Lower leg skin (tissue), 4 donors: ENCODE measurements around the gene FBXO2. TPM values are rescaled to one million over a fixed set of nuclear protein-coding genes. Genes with fewer than 3 reads are reported as not detected.

Experiments used
- DNase-seq, 2 donors: peaks; one replicate each; pipeline ENCODE4 v3.0.0-alpha.2; 2019; ENCODE audit warnings: low spot score in 2 of 2
- H3K4me3 ChIP-seq: fragments of 200-600 bp; sonication (generic); 2 replicates; pipeline ENCODE4 v1.5.1; 2017; ENCODE audit warnings: mild to moderate bottlenecking, low read depth; ENCODE audit not compliant: poor library complexity, severe bottlenecking
- POLR2A ChIP-seq, 2 donors: fragments of 450-650 bp; IDR thresholded peaks; one replicate each; pipeline ENCODE4 v1.6.1; 2016 to 2017; ENCODE audit warnings: antibody characterized with exemption in 2 of 2, mild to moderate bottlenecking in 1 of 2, moderate library complexity in 1 of 2
- WGBS, 2 donors: methylation state at CpG; one replicate each; pipeline ENCODE4 v1.1.5; 2018; 5-methylcytosine and 5-hydroxymethylcytosine counted together
- intact Hi-C: fragments of 100-400 bp; cut with DNase I; formaldehyde crosslinking; loops from one replicate; pipeline ENCODE4 v1.15.0; 2023; ENCODE audit warnings: low total_unique reads
- total RNA-seq, 4 donors: library from RNA; depleted of rRNA; stranded (reverse); fragments of >200 nt; gene quantifications; one replicate each; pipeline ENCODE4 v1.1.0, GENCODE V29; 2016
- TF ChIP-seq, protein P1 (sequence below), 3 donors: fragments of 450-650 bp; IDR thresholded peaks; one replicate each; pipeline ENCODE4 v1.5.1; 2016; ENCODE audit warnings: antibody characterized with exemption in 3 of 3, mild to moderate bottlenecking in 3 of 3, moderate library complexity in 2 of 3

The FBXO2 gene
- total RNA-seq, 4 donors from 2014 or later: 9.1 to 19.5 (median 14.9) TPM

DNA sequence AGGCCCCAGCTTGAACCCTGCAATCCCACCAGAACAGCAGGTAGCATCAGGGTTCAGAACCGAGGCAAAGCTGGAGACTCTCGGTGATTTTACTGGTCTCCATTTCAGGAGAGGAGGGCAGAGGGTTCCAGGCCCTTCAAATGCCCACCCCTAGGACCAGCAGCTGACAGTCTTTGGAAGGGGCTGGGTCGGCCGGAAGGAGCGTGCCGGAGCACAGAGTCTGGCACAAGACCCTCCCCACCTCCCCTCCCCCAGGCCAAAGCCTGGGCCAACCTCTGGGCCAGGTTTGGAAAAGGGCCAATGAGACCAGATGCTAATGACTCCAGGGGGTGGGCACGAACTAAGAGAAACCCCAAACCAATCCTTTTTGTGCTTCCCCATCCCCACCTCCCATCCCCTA lies 6.9 kb downstream of the FBXO2 start:
- intact Hi-C loops: no loop called here
- DNase-seq: no peak
- TF ChIP-seq, protein P1, sequence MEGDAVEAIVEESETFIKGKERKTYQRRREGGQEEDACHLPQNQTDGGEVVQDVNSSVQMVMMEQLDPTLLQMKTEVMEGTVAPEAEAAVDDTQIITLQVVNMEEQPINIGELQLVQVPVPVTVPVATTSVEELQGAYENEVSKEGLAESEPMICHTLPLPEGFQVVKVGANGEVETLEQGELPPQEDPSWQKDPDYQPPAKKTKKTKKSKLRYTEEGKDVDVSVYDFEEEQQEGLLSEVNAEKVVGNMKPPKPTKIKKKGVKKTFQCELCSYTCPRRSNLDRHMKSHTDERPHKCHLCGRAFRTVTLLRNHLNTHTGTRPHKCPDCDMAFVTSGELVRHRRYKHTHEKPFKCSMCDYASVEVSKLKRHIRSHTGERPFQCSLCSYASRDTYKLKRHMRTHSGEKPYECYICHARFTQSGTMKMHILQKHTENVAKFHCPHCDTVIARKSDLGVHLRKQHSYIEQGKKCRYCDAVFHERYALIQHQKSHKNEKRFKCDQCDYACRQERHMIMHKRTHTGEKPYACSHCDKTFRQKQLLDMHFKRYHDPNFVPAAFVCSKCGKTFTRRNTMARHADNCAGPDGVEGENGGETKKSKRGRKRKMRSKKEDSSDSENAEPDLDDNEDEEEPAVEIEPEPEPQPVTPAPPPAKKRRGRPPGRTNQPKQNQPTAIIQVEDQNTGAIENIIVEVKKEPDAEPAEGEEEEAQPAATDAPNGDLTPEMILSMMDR (IDR thresholded peaks at IDR 0.05): no peak
- no peak for TF ChIP-seq POLR2A (IDR thresholded peaks at IDR 0.05)
- no peak overlapping the region for H3K4me3 ChIP-seq
- 62 to 81% methylated on average over 4 to 7 of the region's 7 CpGs for WGBS, 2 donors

DNA sequence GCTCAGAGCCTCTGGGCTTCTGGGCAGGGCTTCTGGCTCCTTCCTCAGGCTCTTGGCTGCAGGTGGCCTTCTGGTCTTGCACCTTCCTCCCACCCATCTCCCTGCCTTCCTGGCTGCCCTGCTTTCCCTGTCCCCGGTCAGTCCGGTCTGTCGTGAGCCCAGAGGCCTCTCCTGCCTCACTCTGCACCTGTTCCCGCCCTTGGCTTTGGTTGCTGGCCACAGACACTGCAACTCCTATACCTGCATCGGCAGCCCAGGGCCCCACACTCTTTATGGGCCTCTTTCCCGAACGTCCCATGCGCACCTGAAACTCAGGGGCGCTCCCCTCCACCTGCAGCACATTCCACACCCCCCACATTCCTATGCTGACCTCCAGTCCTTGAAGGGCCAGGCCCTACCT lies 7.9 kb downstream of the FBXO2 start:
- 86% methylated on average over 9 of the region's 9 CpGs for WGBS, 2 donors
- intact Hi-C loops: no loop called here
- no peak for DNase-seq
- H3K4me3 ChIP-seq: no peak overlapping the region
- TF ChIP-seq, protein P1 (IDR thresholded peaks at IDR 0.05): no peak
- TF ChIP-seq POLR2A (IDR thresholded peaks at IDR 0.05): no peak

DNA sequence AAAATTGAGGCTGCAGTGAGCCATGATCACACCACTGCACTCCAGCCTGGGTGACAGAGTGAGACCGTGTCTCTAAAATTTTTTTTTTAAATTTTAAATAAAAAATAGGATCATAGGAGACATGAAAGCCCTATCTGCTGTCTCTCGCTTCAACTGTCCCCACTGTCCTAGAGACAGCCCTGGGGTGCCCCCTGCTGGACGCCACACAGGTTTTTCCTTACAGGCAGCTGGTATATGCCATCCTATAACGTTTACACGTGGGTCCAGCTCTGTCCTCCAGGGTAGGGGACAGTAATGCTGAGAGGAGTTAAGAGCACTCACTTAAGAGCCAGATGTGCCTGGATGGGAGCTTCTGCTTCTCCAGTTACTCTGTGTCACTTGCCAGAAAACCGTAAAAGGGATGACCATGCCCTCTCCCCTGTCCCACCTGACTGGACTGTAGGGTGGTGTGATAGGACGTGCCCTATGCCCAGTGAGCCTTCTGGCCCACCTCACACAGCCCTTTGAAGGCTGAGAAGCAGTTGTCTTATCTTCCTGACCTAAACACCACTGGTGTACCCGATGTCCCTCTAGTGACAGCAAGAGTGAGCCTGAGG lies 8.5 kb downstream of the FBXO2 start:
- intact Hi-C loops: no loop called here
- TF ChIP-seq POLR2A (IDR thresholded peaks at IDR 0.05): no peak
- TF ChIP-seq, protein P1 (IDR thresholded peaks at IDR 0.05): no peak
- H3K4me3 ChIP-seq: no peak overlapping the region
- DNase-seq: peak in 1 of 2 donors; percentile 92
- WGBS, 2 donors: 33 to 37% methylated on average over 8 of the region's 8 CpGs

DNA sequence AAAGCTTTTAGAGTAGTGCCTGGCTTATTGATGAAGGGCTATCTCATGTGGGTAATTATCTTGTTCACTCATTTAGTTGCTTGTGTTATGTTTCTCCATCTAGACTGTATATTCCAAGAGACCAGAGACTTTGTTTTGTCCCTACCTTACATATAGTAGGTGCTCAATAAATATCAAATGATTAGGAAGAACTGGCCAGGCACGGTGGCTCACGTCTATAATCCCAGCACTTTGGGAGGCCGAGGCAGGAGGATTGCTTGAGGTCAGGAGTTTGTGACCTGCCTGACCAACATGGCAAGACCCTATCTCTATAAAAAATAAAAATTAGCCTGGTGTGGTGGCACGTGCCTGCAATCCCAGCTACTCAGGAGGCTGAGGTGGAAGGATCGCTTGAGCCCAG lies 9.0 kb downstream of the FBXO2 start:
- no peak for DNase-seq
- 89 to 91% methylated on average over 5 of the region's 5 CpGs for WGBS, 2 donors
- TF ChIP-seq, protein P1 (IDR thresholded peaks at IDR 0.05): no peak
- no peak for TF ChIP-seq POLR2A (IDR thresholded peaks at IDR 0.05)
- intact Hi-C loops: no loop called here
- H3K4me3 ChIP-seq: no peak overlapping the region

DNA sequence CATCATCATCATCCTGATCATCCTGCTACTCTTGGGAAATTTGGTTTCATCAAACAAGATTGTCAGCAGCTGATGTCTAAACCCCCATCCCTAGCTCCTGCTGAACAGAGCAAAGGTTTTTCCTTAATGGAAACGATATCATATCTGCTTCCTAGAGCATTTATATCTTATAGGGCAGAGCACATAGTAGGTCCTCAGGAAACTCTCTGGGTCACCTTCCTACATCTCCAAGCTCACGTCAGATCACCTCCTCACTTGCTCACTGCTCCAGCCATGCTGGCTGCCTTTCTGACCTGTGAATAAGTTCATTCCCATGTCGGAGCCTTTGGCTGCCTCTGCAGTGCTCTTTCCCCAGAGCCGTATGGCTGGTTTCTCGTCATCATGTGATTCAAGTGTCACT lies 10.4 kb downstream of the FBXO2 start:
- no peak overlapping the region for H3K4me3 ChIP-seq
- DNase-seq: no peak
- intact Hi-C loops: loop anchor here (2.0 kb wide), 1 partner anchor 401 kb away; no protein-coding TSS in a partner anchor
- 50 to 54% methylated on average over 5 of the region's 5 CpGs for WGBS, 2 donors
- TF ChIP-seq, protein P1 (IDR thresholded peaks at IDR 0.05): no peak
- TF ChIP-seq POLR2A (IDR thresholded peaks at IDR 0.05): no peak
